Measurements from ENCODE around the gene TEDC2.

The TEDC2 gene

DNA sequence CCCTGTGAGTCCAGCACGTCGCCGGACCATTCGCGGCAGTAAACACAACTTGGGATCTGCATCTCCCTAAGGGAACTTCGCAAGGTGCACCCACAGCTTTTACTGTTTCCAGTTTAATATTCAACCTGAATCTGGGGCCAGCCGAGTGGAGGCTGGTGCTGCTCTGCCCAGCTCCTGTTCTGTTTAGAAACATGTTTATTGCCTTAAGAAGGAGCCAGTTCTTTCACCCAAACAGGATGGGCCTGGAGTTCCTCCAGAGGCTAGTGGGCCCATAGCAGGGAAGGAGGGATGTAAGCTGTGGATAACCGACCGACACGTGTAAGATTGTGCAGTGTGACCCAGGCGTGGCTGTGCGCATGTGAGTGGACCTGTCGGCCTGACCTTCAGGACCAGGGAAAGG is 32.4 kb downstream of the TEDC2 start:
- H4K20me1 ChIP-seq (ENCODE audit: insufficient read depth), result no peaks in the 10 kb centered on the region
- H3K4me3 ChIP-seq (IDR thresholded peaks at IDR 0.05; ENCODE audit: insufficient read depth, low read depth, low read length), result no peak overlapping the region
- H2AFZ ChIP-seq (ENCODE audit: low read depth), result no peak overlapping the region
- no peaks in the 10 kb centered on the region for H3K4me1 ChIP-seq (ENCODE audit: low read depth, poor library complexity, severe bottlenecking)
- no peak overlapping the region for H3K27ac ChIP-seq
- H3K27me3 ChIP-seq (ENCODE audit: insufficient read depth, low read depth), result no peaks in the 10 kb centered on the region
- no peak overlapping the region for H3K4me2 ChIP-seq
- H3K79me2 ChIP-seq (ENCODE audit: insufficient read depth, low read depth), result no peaks in the 10 kb centered on the region
- H3K9ac ChIP-seq, result no peak overlapping the region
- no peak for TF ChIP-seq CTCF (conservative IDR thresholded peaks at IDR 0.05; ENCODE audit: low read depth, low read length)
- no peaks in the 10 kb centered on the region for H3K36me3 ChIP-seq (ENCODE audit: insufficient read depth)

GRCh38 chr16:2493605-2494004 is 33.7 kb downstream of the TEDC2 start:
- no peak overlapping the region for H3K27ac ChIP-seq
- no peak for TF ChIP-seq CTCF (conservative IDR thresholded peaks at IDR 0.05; ENCODE audit: low read depth, low read length)
- H3K4me3 ChIP-seq (IDR thresholded peaks at IDR 0.05; ENCODE audit: insufficient read depth, low read depth, low read length), result no peak overlapping the region
- no peaks in the 10 kb centered on the region for H3K36me3 ChIP-seq (ENCODE audit: insufficient read depth)
- H3K27me3 ChIP-seq (ENCODE audit: insufficient read depth, low read depth), result no peaks in the 10 kb centered on the region
- H4K20me1 ChIP-seq (ENCODE audit: insufficient read depth), result no peaks in the 10 kb centered on the region
- H3K79me2 ChIP-seq (ENCODE audit: insufficient read depth, low read depth), result no peaks in the 10 kb centered on the region
- H3K9ac ChIP-seq, result no peak overlapping the region
- H3K4me1 ChIP-seq (ENCODE audit: low read depth, poor library complexity, severe bottlenecking), result no peaks in the 10 kb centered on the region
- no peak overlapping the region for H2AFZ ChIP-seq (ENCODE audit: low read depth)
- no peak overlapping the region for H3K4me2 ChIP-seq

DNA sequence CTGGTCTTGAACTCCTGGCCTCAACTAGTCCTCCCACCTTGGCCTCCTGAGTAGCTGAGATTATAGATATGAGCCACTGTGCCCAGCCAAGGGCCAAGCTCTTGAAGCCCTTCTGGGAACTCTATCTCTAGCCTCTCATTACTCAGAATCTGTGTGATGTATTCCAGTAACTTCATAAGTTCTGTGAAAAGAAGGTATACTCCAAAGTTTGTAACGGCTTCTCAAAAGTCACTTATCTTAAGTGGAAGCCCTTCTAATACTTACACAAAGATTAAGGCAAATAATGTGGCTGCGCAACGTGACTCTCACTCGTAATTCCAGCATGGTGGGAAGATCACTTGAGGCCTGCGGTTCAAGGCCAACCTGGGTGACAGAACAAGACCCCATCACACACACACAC is 34.7 kb downstream of the TEDC2 start:
- Histone ChIP-seq H3K4me3 (IDR thresholded peaks at IDR 0.05; ENCODE audit: insufficient read depth, low read depth, low read length) (no peak overlapping the region), H3K4me2 (no peak overlapping the region), H3K27ac (no peak overlapping the region), H2AFZ (ENCODE audit: low read depth) (no peak overlapping the region), H3K79me2 (ENCODE audit: insufficient read depth, low read depth) (no peaks in the 10 kb centered on the region), H3K27me3 (ENCODE audit: insufficient read depth, low read depth) (no peaks in the 10 kb centered on the region), H3K4me1 (ENCODE audit: low read depth, poor library complexity, severe bottlenecking) (no peaks in the 10 kb centered on the region), H4K20me1 (ENCODE audit: insufficient read depth) (no peaks in the 10 kb centered on the region), H3K9ac (no peak overlapping the region), H3K36me3 (ENCODE audit: insufficient read depth) (no peaks in the 10 kb centered on the region)
- no peak for TF ChIP-seq CTCF (conservative IDR thresholded peaks at IDR 0.05; ENCODE audit: low read depth, low read length)

- Histone ChIP-seq H3K4me2 (no peak overlapping the region), H3K79me2 (ENCODE audit: insufficient read depth, low read depth) (no peaks in the 10 kb centered on the region), H3K36me3 (ENCODE audit: insufficient read depth) (no peaks in the 10 kb centered on the region), H4K20me1 (ENCODE audit: insufficient read depth) (no peaks in the 10 kb centered on the region), H3K4me1 (ENCODE audit: low read depth, poor library complexity, severe bottlenecking) (no peaks in the 10 kb centered on the region), H3K9ac (no peak overlapping the region), H3K27me3 (ENCODE audit: insufficient read depth, low read depth) (no peaks in the 10 kb centered on the region), H3K27ac (no peak overlapping the region), H2AFZ (ENCODE audit: low read depth) (no peak overlapping the region), H3K4me3 (IDR thresholded peaks at IDR 0.05; ENCODE audit: insufficient read depth, low read depth, low read length) (no peak overlapping the region)
- TF ChIP-seq CTCF (conservative IDR thresholded peaks at IDR 0.05; ENCODE audit: low read depth, low read length), result no peak
Measured at GRCh38 chr16:2495041-2495440, 35.1 kb downstream of the TEDC2 start.
